Measurements from ENCODE around the gene TLR8.
"Not testable (repeated sequence)": the region's sequence is repeated elsewhere in the genome, so short reads cannot be mapped to it uniquely, and the experiment has no call there.

TLR8 gene

GRCh38 chrX:12956704-12957534 lies 50.5 kb downstream of the TLR8 start:
- peak; percentile 97 for FAIRE-seq
- no peak for TF ChIP-seq TAF1 (IDR thresholded peaks at IDR 0.05; ENCODE audit: borderline replicate concordance, low read depth, low read length)
- TF ChIP-seq POLR2A (IDR thresholded peaks at IDR 0.05; ENCODE audit: low read depth, low read length) = peak; percentile 46; the same call in 1 of the 2 replicates
- TF ChIP-seq POLR2AphosphoS5 (IDR thresholded peaks at IDR 0.05; ENCODE audit: low read depth, low read length) = peak; percentile 56; the same call in 1 of the 2 replicates
- peak; percentile 55 for DNase-seq (ENCODE audit: insufficient read length)

GRCh38 chrX:12958059-12958458 lies 51.6 kb downstream of the TLR8 start:
- DNase-seq (ENCODE audit: insufficient read length) = no peak
- no peak for TF ChIP-seq TAF1 (IDR thresholded peaks at IDR 0.05; ENCODE audit: borderline replicate concordance, low read depth, low read length)
- 0 out of 2 replicates have a peak, but pooled peaks have one; percentile 29 for TF ChIP-seq POLR2AphosphoS5 (IDR thresholded peaks at IDR 0.05; ENCODE audit: low read depth, low read length)
- TF ChIP-seq POLR2A (IDR thresholded peaks at IDR 0.05; ENCODE audit: low read depth, low read length) = no peak
- FAIRE-seq = peak; percentile 87

GRCh38 chrX:12958461-12958860 lies 52.0 kb downstream of the TLR8 start:
- DNase-seq (ENCODE audit: insufficient read length) (no peak), FAIRE-seq (no peak)
- TF ChIP-seq POLR2A (IDR thresholded peaks at IDR 0.05; ENCODE audit: low read depth, low read length) = no peak
- no peak for TF ChIP-seq TAF1 (IDR thresholded peaks at IDR 0.05; ENCODE audit: borderline replicate concordance, low read depth, low read length)
- TF ChIP-seq POLR2AphosphoS5 (IDR thresholded peaks at IDR 0.05; ENCODE audit: low read depth, low read length) = no peak

- peak; percentile 63 for FAIRE-seq
- no peak for DNase-seq (ENCODE audit: insufficient read length)
- TF ChIP-seq POLR2AphosphoS5 (IDR thresholded peaks at IDR 0.05; ENCODE audit: low read depth, low read length) (no peak), TAF1 (IDR thresholded peaks at IDR 0.05; ENCODE audit: borderline replicate concordance, low read depth, low read length) (no peak), POLR2A (IDR thresholded peaks at IDR 0.05; ENCODE audit: low read depth, low read length) (no peak)
These were observed 54.8 kb downstream of the TLR8 start for GRCh38 chrX:12961196-12961718.

GRCh38 chrX:12962041-12962504 lies 55.7 kb downstream of the TLR8 start:
- DNase-seq (ENCODE audit: insufficient read length) (no peak), FAIRE-seq (peak; percentile 40)
- TF ChIP-seq POLR2A (IDR thresholded peaks at IDR 0.05; ENCODE audit: low read depth, low read length) (no peak), TAF1 (IDR thresholded peaks at IDR 0.05; ENCODE audit: borderline replicate concordance, low read depth, low read length) (no peak), POLR2AphosphoS5 (IDR thresholded peaks at IDR 0.05; ENCODE audit: low read depth, low read length) (no peak)

GRCh38 chrX:12963210-12963850 lies 56.9 kb downstream of the TLR8 start:
- DNase-seq (ENCODE audit: insufficient read length); FAIRE-seq: not testable (repeated sequence)

- FAIRE-seq = no peak
- TF ChIP-seq TAF1 (IDR thresholded peaks at IDR 0.05; ENCODE audit: borderline replicate concordance, low read depth, low read length) = no peak
- TF ChIP-seq POLR2AphosphoS5 (IDR thresholded peaks at IDR 0.05; ENCODE audit: low read depth, low read length) = no peak
- no peak for TF ChIP-seq POLR2A (IDR thresholded peaks at IDR 0.05; ENCODE audit: low read depth, low read length)
- no peak for DNase-seq (ENCODE audit: insufficient read length)
These were observed 58.9 kb downstream of the TLR8 start for GRCh38 chrX:12965131-12965940.

- DNase-seq (ENCODE audit: insufficient read length) = no peak
- no peak for TF ChIP-seq POLR2A (IDR thresholded peaks at IDR 0.05; ENCODE audit: low read depth, low read length)
- TF ChIP-seq TAF1 (IDR thresholded peaks at IDR 0.05; ENCODE audit: borderline replicate concordance, low read depth, low read length) = no peak
- TF ChIP-seq POLR2AphosphoS5 (IDR thresholded peaks at IDR 0.05; ENCODE audit: low read depth, low read length) = no peak
- FAIRE-seq = peak; percentile 36
These were observed 59.7 kb downstream of the TLR8 start for GRCh38 chrX:12966151-12966550.

- DNase-seq (ENCODE audit: insufficient read length) (no peak), FAIRE-seq (no peak)
- TF ChIP-seq TAF1 (IDR thresholded peaks at IDR 0.05; ENCODE audit: borderline replicate concordance, low read depth, low read length) (no peak), POLR2A (IDR thresholded peaks at IDR 0.05; ENCODE audit: low read depth, low read length) (no peak), POLR2AphosphoS5 (IDR thresholded peaks at IDR 0.05; ENCODE audit: low read depth, low read length) (no peak)
These were observed 61.5 kb downstream of the TLR8 start for GRCh38 chrX:12967711-12968465.

GRCh38 chrX:12970691-12971202 lies 64.3 kb downstream of the TLR8 start:
- peak; percentile 57 for FAIRE-seq
- TF ChIP-seq POLR2A (IDR thresholded peaks at IDR 0.05; ENCODE audit: low read depth, low read length) = no peak
- no peak for TF ChIP-seq POLR2AphosphoS5 (IDR thresholded peaks at IDR 0.05; ENCODE audit: low read depth, low read length)
- TF ChIP-seq TAF1 (IDR thresholded peaks at IDR 0.05; ENCODE audit: borderline replicate concordance, low read depth, low read length) = no peak
- DNase-seq (ENCODE audit: insufficient read length) = no peak

Data from GM12892 (cell line).